Vagina (tissue), 2 donors: ENCODE data around the gene CCDC182. TPM values are rescaled to one million over a fixed set of nuclear protein-coding genes. Genes with fewer than 3 reads are reported as not detected.

Experiments
- DNase-seq, 2 donors: peaks; one replicate each; pipeline ENCODE4 v3.0.0-alpha.2; 2017; ENCODE audit errors: extremely low spot score in 2 of 2
- H3K27ac ChIP-seq: fragments of 200-600 bp; sonication (generic); one replicate; pipeline ENCODE4 v1.5.1; 2019
- H3K27me3 ChIP-seq: fragments of 200-600 bp; sonication (generic); one replicate; pipeline ENCODE4 v1.5.1; 2019
- H3K36me3 ChIP-seq, 2 donors: fragments of 200-600 bp; sonication (generic); one replicate each; pipeline ENCODE4 v1.5.1; 2017 to 2019
- H3K4me1 ChIP-seq: fragments of 200-600 bp; sonication (generic); one replicate; pipeline ENCODE4 v1.5.1; 2019
- H3K4me3 ChIP-seq, 2 donors: fragments of 200-600 bp; sonication (generic); 1 replicate in 1 of 2; 2 replicates in 1 of 2; pipeline ENCODE4 v1.5.1; 2016 to 2019
- H3K9me3 ChIP-seq: fragments of 200-600 bp; sonication (generic); one replicate; pipeline ENCODE4 v1.5.1; 2019
- POLR2A ChIP-seq, 2 donors: fragments of 450-650 bp; IDR thresholded peaks; one replicate each; pipeline ENCODE4 v1.6.1; 2017; ENCODE audit warnings: antibody characterized with exemption in 2 of 2, mild to moderate bottlenecking in 2 of 2, moderate library complexity in 2 of 2
- POLR2AphosphoS5 ChIP-seq, 2 donors: sonication (generic); formaldehyde crosslinking; IDR thresholded peaks; one replicate each; pipeline ENCODE4 v1.9.0; 2017; ENCODE audit warnings: antibody characterized with exemption in 2 of 2, mild to moderate bottlenecking in 2 of 2, low read depth in 1 of 2; ENCODE audit not compliant: insufficient read depth in 1 of 2
- intact Hi-C: fragments of 100-400 bp; cut with DNase I; formaldehyde crosslinking; loops from one replicate; pipeline ENCODE4 v1.15.1; 2023
- total RNA-seq: library from RNA; depleted of rRNA; stranded (reverse); fragments of >200 nt; gene quantifications from one replicate; pipeline ENCODE4 v1.2.3, GENCODE V29; 2016
- TF ChIP-seq, protein P1 (sequence below), 3 experiments: fragments of 450-650 bp in 2 of 3; fragments of 200-600 bp in 1 of 3; sonication (generic) in 1 of 3; IDR thresholded peaks; one replicate each; pipeline ENCODE4 v1.5.1; 2017 to 2019; ENCODE audit warnings: antibody characterized with exemption in 3 of 3, mild to moderate bottlenecking in 2 of 3, moderate library complexity in 2 of 3

The CCDC182 gene
- total RNA-seq, 1 donor from 2014 or later: not detected

- H3K36me3 ChIP-seq: no peaks in the 10 kb centered on the region
- no peaks in the 10 kb centered on the region for H3K27me3 ChIP-seq
- no peaks in the 10 kb centered on the region for H3K9me3 ChIP-seq
- H3K4me3 ChIP-seq: no peak overlapping the region
- no peak for DNase-seq
- H3K27ac ChIP-seq: no peak overlapping the region
- no peak for TF ChIP-seq POLR2A (IDR thresholded peaks at IDR 0.05)
- TF ChIP-seq, protein P1, sequence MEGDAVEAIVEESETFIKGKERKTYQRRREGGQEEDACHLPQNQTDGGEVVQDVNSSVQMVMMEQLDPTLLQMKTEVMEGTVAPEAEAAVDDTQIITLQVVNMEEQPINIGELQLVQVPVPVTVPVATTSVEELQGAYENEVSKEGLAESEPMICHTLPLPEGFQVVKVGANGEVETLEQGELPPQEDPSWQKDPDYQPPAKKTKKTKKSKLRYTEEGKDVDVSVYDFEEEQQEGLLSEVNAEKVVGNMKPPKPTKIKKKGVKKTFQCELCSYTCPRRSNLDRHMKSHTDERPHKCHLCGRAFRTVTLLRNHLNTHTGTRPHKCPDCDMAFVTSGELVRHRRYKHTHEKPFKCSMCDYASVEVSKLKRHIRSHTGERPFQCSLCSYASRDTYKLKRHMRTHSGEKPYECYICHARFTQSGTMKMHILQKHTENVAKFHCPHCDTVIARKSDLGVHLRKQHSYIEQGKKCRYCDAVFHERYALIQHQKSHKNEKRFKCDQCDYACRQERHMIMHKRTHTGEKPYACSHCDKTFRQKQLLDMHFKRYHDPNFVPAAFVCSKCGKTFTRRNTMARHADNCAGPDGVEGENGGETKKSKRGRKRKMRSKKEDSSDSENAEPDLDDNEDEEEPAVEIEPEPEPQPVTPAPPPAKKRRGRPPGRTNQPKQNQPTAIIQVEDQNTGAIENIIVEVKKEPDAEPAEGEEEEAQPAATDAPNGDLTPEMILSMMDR (IDR thresholded peaks at IDR 0.05): no peak
- no peak for TF ChIP-seq POLR2AphosphoS5 (IDR thresholded peaks at IDR 0.05; ENCODE audit: insufficient read depth in 1 of 2, low read depth in 1 of 2)
- no peaks in the 10 kb centered on the region for H3K4me1 ChIP-seq
- intact Hi-C loops: no loop called here
Observed at GRCh38 chr17:57720386-57721035, 24.6 kb downstream of the CCDC182 start.

- intact Hi-C loops: no loop called here
- no peak for DNase-seq
- Histone ChIP-seq H3K4me3 (no peak overlapping the region), H3K36me3 (no peaks in the 10 kb centered on the region), H3K9me3 (no peaks in the 10 kb centered on the region), H3K27ac (no peak overlapping the region), H3K27me3 (no peaks in the 10 kb centered on the region), H3K4me1 (no peaks in the 10 kb centered on the region)
- TF ChIP-seq POLR2AphosphoS5 (IDR thresholded peaks at IDR 0.05; ENCODE audit: insufficient read depth in 1 of 2, low read depth in 1 of 2) (no peak), POLR2A (IDR thresholded peaks at IDR 0.05) (no peak)
- TF ChIP-seq, protein P1 (IDR thresholded peaks at IDR 0.05): no peak
Observed at GRCh38 chr17:57718878-57719277, 26.2 kb downstream of the CCDC182 start.

DNA sequence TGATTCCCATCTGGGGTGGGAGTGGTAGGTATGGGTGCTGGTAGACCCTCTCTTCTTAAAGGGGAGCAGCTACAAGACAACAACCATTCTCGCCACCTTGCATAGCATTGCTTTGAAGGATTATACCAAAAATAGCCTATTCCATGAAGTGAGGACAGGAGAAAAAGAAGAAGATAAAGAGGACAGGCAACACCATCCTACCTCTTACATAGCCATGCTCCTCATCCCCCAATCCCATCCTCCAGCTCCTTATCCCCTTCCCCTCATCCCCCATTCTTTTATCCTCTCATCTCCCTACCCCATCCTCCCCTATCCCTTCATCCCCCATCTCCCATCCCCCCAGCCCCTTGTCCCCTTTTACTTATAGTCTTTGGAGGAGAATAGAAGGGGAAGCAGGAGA lies 29.1 kb downstream of the CCDC182 start:
- intact Hi-C loops: no loop called here
- no peaks in the 10 kb centered on the region for H3K9me3 ChIP-seq
- no peaks in the 10 kb centered on the region for H3K36me3 ChIP-seq
- no peaks in the 10 kb centered on the region for H3K4me1 ChIP-seq
- H3K27me3 ChIP-seq: no peaks in the 10 kb centered on the region
- no peak overlapping the region for H3K4me3 ChIP-seq
- DNase-seq: no peak
- TF ChIP-seq POLR2A (IDR thresholded peaks at IDR 0.05) (no peak), POLR2AphosphoS5 (IDR thresholded peaks at IDR 0.05; ENCODE audit: insufficient read depth in 1 of 2, low read depth in 1 of 2) (no peak)
- TF ChIP-seq, protein P1 (IDR thresholded peaks at IDR 0.05): no peak
- no peak overlapping the region for H3K27ac ChIP-seq

DNA sequence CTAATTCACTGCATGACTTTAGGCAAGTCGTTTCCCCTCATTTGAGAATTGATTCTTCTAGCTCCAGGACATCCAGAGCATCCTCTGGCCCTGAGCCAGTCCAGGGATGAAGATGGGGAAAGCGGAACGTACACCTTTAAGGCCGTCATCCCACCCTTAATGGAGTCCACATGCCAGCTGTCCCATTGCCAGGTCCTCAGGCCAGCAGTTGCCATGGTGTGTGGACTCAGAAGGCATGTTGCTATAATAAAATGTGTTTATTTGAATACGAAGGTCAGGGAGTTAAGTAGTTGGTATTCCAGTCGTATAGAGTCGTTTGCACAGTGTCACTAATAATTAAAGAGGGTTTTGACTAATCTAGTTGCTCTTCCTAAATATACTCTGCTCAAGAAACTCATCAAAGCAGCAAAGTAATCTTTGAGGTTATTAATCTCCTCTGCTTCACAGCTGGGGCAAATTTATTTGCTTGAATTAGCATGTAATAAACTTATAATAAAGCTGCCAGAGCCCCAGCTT lies 30.4 kb downstream of the CCDC182 start:
- TF ChIP-seq POLR2AphosphoS5 (IDR thresholded peaks at IDR 0.05; ENCODE audit: insufficient read depth in 1 of 2, low read depth in 1 of 2) (no peak), POLR2A (IDR thresholded peaks at IDR 0.05) (no peak)
- TF ChIP-seq, protein P1 (IDR thresholded peaks at IDR 0.05): no peak
- no peak for DNase-seq
- no peak overlapping the region for H3K4me3 ChIP-seq
- H3K36me3 ChIP-seq: no peaks in the 10 kb centered on the region
- H3K27me3 ChIP-seq: no peaks in the 10 kb centered on the region
- no peak overlapping the region for H3K27ac ChIP-seq
- intact Hi-C loops: no loop called here
- no peaks in the 10 kb centered on the region for H3K4me1 ChIP-seq
- H3K9me3 ChIP-seq: no peaks in the 10 kb centered on the region

DNA sequence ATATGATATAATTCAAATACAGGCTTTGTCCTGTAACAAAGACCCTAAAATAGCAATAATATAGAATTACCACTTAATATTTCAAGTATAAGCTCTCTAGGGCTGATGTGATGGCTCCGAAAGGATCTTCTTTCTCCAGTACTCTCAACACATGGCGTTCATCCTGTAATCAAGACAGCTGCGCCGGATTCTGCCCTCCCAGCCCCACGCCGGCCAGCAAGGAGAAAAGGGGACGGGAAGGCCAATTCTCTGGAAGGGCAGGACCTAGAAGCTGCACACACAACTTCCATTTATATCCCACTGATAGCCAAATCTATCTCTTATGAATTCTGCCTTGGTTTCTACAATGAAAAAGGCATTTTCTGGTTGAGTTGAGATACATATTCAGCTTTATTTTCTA lies 32.0 kb downstream of the CCDC182 start:
- Histone ChIP-seq H3K4me1 (no peaks in the 10 kb centered on the region), H3K27ac (no peak overlapping the region), H3K4me3 (no peak overlapping the region), H3K9me3 (no peaks in the 10 kb centered on the region), H3K36me3 (no peaks in the 10 kb centered on the region), H3K27me3 (no peaks in the 10 kb centered on the region)
- DNase-seq: peak in 1 of 2 donors; percentile 3
- intact Hi-C loops: no loop called here
- TF ChIP-seq, protein P1 (IDR thresholded peaks at IDR 0.05): no peak
- no peak for TF ChIP-seq POLR2AphosphoS5 (IDR thresholded peaks at IDR 0.05; ENCODE audit: insufficient read depth in 1 of 2, low read depth in 1 of 2)
- TF ChIP-seq POLR2A (IDR thresholded peaks at IDR 0.05): no peak
